HS-27A (cell line): ENCODE data around the gene SESN2.

Experiments
- DNase-seq: peaks from one replicate; pipeline ENCODE4 v3.0.0-alpha.2; 2012; ENCODE audit warnings: low read depth, missing footprints

The SESN2 gene

DNA sequence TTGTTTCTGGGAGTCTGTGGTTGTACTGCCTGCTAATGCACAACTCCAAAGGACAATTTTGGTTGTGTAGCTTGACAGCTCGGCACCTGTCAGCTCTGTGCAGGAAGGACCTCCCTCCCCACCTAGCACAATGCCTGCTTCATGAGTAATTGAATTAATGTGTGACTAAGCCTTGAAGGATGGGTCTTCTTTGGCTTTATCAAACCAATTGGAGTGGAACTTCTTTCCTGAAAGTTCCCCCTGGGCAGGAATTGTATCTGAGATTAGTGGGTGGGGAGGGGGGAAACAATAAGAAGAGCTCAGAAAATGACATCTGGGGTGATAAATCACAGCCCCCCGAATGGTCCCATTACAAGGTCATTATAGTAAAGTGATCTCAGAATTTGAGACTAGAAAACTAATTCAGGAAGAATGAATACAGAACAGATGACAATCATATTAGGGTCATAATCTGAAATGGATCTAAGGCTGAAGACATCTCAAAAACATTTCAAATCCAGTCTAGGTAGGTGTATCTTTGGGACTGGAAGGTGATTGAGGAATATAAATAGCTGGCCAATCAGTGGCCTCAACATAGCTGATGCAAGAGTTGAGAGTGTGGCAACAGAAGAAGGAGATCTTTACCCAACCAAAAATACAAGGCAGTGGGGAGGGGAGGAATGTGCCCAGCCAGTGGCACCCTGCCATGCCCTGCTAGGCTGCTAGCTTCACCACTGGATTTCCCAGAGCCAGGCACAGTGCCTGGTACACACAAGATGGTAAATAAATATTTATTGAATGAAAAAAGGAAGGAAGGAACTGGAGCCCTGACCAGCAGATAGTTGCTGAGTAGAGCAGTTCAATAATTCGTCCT lies 10.1 kb upstream of the SESN2 start:
- DNase-seq, result peak; percentile 60

- DNase-seq, result no peak
Observed at GRCh38 chr1:28249866-28250295, 9.4 kb upstream of the SESN2 start.

DNA sequence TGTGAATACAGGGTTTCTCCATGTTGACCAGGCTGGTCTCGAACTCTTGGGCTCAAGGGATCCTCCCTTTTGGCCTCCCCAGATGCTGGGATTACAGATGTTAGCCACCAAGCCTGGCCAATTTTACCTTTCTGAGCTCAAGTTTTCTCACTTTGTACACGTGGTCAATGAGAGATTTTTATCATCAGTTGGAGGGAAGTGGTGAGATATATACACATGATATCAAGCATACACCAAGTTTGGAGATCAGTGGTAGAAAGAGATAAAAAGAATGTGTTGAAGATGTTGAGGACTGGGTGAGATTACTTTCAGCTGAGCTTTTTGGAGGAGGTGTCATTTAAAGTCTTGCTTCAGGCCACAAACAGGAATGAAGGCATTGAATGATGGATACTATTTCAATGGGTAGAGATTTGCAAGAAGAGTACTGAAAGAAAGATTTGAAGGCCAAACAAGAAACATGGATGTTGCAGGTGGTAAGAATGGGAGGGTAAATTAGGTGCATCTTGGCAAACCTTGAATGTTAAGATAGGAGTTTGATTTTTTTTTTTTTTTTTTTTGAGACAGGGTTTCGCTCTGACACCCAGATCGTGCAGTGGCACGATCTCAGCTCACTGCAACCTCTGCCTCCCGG lies 3.0 kb upstream of the SESN2 start:
- no peak for DNase-seq

- no peak for DNase-seq
Observed at GRCh38 chr1:28257736-28258135, 1.6 kb upstream of the SESN2 start.

DNA sequence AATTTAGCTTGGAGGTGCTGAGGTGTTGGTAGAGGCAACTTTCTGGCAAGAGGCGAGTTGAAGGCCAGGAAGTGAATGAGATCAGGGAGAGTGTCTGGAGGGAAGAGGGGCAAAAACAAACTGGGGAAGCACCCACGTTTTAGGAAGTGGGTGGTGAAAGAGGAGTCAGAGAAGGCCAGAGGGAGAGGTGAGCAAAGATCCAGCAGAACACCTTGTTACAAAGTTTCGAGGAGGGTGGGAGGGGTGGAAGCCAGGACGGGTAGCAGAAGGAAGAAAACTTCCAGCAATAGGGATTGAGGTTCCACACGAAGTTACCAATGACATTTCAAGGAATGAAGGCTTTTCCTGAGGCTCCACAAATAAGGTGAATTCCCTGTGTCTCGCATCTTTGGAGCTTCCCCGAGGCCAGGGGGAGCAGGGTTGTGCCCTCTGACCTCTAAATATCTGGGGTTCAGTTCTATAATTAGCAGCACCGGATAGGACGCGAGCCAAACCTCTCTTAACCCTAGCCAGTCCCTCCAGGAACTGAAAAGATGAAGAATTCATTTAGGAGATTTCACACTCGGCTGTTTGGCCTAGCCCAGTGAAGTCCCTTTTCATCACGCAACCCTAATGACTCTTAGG lies 578 bp upstream of the SESN2 start:
- no peak for DNase-seq

DNA sequence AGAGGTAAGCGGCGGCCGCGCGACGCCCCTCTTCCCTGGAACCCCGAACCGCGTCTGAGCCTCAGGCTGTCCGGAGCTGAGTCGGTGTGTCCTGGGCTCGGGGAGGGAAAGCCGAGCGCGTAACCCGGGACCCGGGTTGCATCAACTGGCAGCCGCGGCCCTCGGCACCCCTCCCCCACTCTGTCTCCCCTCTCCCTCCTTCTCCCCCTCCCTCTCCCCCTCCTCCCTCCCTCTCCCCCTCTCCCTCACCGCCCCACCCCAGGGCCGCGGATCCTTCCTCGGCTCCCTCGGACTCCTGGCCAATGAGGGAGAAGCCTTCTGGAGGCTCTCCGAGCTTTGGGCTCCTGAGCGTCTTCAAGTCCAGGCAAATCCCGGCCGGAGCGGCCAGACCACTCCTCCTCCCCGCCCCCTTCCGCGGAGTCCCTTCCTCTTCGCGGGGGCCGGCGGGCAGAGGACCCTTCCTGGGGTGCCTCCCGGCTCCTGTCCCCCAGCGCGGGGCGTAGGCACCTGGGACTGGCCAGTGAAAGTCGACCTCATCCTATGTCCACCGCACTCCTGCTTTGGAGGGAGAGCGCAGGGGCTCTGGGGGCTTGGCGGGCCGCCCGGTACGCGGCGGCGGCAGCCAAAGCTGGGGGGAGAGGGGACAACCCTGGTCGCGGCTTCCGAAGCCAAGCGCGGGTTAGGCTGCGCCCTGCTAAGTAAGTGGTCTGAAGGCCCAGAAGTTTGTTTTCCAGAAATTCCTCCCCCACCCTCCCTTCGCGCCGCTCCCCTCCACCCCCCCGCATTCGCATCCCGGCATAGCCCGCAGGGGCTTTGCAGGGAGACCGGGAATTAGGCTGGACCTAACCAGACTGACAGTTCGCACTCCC lies 850 bp downstream of the SESN2 start:
- peak; percentile 48 for DNase-seq

DNA sequence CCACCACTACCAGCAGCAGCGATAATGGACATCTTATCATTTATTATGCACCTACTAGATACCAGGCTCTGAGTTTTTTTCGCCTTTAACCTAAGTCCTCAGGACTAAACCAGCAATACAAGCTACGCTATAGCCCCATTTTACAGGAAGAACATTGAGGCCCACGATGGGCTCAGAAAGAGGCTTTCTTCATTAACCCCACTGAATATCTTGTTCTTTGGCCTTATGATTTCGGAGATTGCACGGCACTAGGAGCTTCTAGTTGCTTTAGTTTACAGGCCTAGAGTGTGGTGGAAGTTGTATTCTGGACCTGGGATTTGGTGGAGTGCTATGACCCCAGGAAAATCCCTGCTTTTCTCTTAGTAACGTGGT lies 1.5 kb downstream of the SESN2 start:
- DNase-seq, result no peak

GRCh38 chr1:28264897-28265296 lies 5.6 kb downstream of the SESN2 start:
- DNase-seq, result no peak

- no peak for DNase-seq
Observed at GRCh38 chr1:28265577-28265976, 6.3 kb downstream of the SESN2 start.

DNA sequence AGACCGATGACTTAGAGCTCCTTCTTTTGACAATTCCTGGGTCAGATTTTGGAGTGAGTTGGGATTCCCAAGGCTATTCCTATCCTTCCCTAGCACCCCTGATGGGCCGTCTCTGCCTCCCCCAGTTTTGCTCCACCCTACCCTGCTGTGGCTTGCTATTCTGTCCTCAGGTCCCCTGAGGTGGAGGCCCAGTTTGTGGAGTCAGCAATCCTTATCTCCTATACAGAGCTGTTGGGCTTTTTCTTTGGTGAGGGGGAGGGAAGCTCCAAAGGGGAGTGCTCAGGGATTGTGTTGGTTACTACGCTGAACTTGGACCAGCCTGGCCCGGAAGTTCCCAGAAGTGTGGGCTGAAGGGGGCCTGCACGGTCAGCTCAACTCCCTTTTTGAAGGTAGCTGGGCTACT lies 7.6 kb downstream of the SESN2 start:
- no peak for DNase-seq

DNA sequence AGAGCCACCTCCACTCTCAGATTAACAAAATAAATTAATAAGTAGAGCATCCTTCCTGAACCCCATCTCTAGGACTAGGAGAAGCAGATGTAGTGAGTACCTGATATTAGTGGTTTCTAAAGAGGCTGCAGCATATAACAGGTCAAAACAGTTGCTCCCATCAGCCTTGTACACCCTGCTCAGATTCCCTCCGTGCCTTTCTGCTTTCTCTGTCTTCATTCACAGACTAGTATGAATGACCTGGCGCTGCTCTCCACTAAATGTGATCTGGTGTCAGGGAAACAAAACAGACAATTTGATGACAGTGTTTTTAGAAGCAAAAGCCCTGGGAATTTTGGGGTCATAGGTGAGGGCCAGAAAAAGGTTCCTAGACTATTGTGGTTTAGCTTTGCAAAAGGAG lies 8.3 kb downstream of the SESN2 start:
- DNase-seq, result no peak

DNA sequence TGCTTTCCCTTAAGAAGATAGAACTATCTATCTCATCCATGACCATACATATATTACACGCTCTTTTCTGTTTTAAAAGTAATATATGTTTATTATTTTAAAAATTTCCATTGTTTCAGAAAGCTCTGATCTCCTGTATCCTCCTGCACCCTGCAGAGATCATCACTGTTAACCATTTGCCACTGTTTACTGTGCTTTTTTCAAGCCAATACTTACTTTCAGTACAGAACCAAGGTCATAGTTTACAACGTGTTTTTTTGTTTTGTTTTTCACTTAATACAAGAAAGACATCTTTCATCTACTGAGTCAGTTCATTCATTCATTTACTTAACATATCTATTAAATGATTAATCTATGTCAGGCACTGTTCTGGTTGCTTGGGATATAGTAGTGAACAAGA lies 10.2 kb downstream of the SESN2 start:
- no peak for DNase-seq

- DNase-seq, result no peak
Observed at GRCh38 chr1:28272215-28272852, 13.0 kb downstream of the SESN2 start.

DNA sequence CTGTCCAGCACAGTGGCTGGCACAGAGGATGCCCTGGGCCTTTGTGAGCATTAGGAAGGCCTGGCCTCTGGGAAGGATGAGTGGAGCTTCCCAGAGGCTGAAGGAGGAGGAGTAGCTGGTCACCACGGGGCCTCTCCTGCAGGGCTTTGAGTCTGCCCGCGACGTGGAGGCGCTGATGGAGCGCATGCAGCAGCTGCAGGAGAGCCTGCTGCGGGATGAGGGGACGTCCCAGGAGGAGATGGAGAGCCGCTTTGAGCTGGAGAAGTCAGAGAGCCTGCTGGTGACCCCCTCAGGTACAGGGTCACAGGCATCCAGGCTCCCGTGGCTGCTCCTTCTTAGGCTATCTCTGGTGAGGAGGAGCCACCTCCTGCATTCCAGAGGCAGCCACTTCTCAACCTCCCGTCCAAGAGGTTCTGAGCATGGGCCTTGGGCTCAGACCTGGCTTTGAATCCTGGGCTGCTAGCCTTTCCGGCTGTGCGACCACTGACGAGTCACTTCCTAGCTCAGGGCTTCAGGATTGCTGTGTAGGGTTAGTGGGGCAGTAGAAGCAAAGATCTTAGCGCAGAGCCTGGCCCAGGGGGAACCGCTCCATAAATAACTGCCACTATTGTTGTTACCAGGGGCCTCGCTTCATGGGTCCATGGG lies 14.0 kb downstream of the SESN2 start:
- DNase-seq, result no peak

DNA sequence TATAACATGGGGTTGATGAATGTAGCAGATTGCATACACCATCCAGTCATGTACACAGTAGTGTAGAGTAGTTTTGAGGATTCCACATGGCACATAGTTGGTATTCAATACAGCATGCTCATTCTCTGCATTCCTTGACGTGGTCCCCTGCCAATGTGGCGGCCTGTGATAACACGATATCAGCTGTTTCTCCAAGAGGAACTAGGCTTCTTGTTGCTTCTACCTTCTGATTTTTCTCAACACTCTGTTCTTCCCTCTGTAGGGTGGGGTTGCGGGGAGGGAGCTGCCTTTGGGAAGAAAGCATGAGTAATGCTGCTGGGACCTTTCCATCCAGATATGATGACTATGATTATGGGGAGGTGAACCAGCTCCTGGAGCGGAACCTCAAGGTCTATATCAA lies 19.4 kb downstream of the SESN2 start:
- DNase-seq, result no peak

- DNase-seq, result no peak
Observed at GRCh38 chr1:28279721-28280120, 20.4 kb downstream of the SESN2 start.

DNA sequence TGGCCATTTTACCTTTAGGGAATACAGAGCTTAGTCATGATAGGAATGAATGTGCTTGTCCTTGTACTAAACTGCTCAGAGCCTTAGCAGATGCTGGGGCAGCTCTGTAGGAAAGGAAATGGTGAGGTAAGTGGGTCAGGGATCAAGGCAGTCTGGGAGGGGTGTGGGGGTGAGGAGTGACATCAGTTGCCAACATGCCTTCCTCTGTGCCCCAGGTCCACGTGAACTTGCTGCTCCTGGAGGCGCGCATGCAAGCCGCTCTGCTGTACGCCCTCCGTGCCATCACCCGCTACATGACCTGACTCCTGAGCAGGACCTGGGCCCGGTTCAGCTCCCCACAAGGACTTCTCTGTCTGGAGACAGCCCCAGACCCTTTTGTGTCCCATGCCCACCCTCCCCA lies 21.2 kb downstream of the SESN2 start:
- no peak for DNase-seq

DNA sequence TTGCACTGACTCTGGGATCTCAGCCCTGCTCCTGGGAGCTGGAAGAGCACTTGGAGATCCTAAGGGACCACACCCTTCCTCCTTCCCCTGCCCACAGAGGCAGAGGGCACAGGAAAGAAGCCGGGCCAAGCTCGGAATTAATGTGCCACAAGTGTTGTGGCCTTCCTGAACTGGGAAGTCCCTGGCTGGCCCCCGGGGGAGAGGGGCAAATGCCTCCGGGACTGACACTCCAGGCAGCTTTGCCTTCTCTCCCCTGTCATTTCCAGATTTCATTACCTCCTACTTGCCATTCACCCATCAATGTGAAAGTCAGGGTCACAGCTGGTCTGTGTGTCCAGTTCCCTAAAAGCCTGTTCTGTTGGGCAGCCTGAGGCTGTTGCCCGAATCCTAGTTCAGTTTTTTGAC lies 21.7 kb downstream of the SESN2 start:
- no peak for DNase-seq

DNA sequence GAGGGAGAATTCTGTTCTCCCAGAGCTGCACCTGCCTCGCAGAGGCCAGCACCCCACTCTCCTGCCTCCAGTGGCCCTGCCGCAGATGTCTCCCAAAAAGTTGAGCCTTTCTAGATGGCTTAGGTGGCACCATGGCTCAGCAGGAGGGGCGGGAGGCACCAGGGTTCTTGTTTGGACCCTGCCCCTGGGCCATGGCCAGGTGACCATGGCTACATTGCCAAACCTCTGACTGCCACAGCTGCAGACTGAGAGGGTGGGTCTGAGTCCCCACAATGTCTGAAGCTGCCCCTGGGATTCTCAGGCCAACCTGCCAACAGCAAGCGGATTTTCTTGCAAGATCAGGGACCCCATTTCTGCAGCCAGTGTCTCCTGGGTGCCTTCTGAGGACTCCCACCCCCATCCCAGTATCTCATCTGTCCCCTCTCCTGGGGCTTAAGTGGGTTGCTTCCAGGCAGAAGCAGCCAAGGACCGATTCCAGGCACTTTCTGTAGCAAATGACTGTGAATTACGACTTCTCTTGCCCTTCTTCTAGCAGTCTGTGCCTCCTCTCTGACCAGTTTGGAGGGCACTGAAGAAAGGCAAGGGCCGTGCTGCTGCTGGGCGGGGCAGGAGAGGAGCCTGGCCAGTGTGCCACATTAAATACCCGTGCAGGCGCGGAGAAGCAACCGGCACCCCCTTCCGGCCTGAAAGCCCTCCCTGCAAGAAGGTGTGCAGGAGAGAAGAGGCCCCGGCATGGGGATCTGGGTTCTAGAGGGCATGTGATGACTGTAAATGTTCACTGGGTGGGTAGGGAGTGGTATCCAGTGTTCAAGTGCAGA lies 22.5 kb downstream of the SESN2 start:
- no peak for DNase-seq
